HG03520 (cell line): Measurements from ENCODE around the gene CAPN1.

Experiments used
- ATAC-seq: cut with Tn5 transposase; IDR thresholded peaks from one replicate; pipeline ENCODE4 v1.9.1; 2021; ENCODE audit warnings: mild to moderate bottlenecking, moderate library complexity; ENCODE audit not compliant: unreplicated experiment

Gene CAPN1

GRCh38 chr11:65258988-65259387 is 77.3 kb downstream of the CAPN1 start:
- ATAC-seq: no peak

- ATAC-seq: no peak
Measured at GRCh38 chr11:65260302-65260701, 78.6 kb downstream of the CAPN1 start.

- ATAC-seq: peak; percentile 12
Measured at GRCh38 chr11:65260756-65261590, 79.2 kb downstream of the CAPN1 start.
